NK-92 (cell line): ENCODE measurements around the gene ZNF268.
"Not testable (repeated sequence)": the region's sequence is repeated elsewhere in the genome, so short reads cannot be mapped to it uniquely, and the experiment has no call there.

Source experiments
- DNase-seq: peaks from one replicate; lab custom pipeline; 2025; ENCODE audit not compliant: unreplicated experiment; lab: John Stamatoyannopoulos, UW

The ZNF268 gene

GRCh38 chr12:133226690-133227089 is 45.4 kb downstream of the ZNF268 start:
- DNase-seq = no peak

- no peak for DNase-seq
Measured at GRCh38 chr12:133227281-133227852, 46.1 kb downstream of the ZNF268 start.

- no peak for DNase-seq
Measured at GRCh38 chr12:133231001-133231400, 49.7 kb downstream of the ZNF268 start.

- no peak for DNase-seq
Measured at GRCh38 chr12:133233006-133233405, 51.7 kb downstream of the ZNF268 start.

GRCh38 chr12:133233993-133234564 is 52.8 kb downstream of the ZNF268 start:
- no peak for DNase-seq

GRCh38 chr12:133234971-133235370 is 53.7 kb downstream of the ZNF268 start:
- no peak for DNase-seq

- DNase-seq = no peak
Measured at GRCh38 chr12:133235401-133236112, 54.3 kb downstream of the ZNF268 start, which contains the start of gene ANHX. Gene ANHX (minus strand): TSS chr12:133235877. CDS start chr12:133234356, 1,521 bp downstream.

GRCh38 chr12:133236144-133236543 is 54.8 kb downstream of the ZNF268 start:
- DNase-seq = no peak

GRCh38 chr12:133236556-133236955 is 55.3 kb downstream of the ZNF268 start:
- DNase-seq = no peak

- no peak for DNase-seq
Measured at GRCh38 chr12:133251732-133252131, 70.4 kb downstream of the ZNF268 start.

GRCh38 chr12:133255833-133256232 is 74.5 kb downstream of the ZNF268 start:
- not testable (repeated sequence) for DNase-seq

- no peak for DNase-seq
Measured at GRCh38 chr12:133256321-133256720, 75.0 kb downstream of the ZNF268 start.

GRCh38 chr12:133264173-133264572 is 82.9 kb downstream of the ZNF268 start:
- DNase-seq = no peak
